PC-3 (cell line): Measurements from ENCODE around the gene PLXNB2.

Experiments
- EZH2 ChIP-seq: fragments of 300-600 bp; sonication (generic); IDR thresholded peaks from one replicate; pipeline ENCODE4 v1.6.1; 2017; ENCODE audit warnings: antibody characterized with exemption, mild to moderate bottlenecking, low read length; ENCODE audit not compliant: unreplicated experiment
- TF ChIP-seq, protein P1 (sequence below): fragments of 300-600 bp; sonication (generic); conservative IDR thresholded peaks from 2 replicates; pipeline ENCODE4 v1.5.1; 2017; ENCODE audit warnings: antibody characterized with exemption, low read depth, mild to moderate bottlenecking, low read length

DNA sequence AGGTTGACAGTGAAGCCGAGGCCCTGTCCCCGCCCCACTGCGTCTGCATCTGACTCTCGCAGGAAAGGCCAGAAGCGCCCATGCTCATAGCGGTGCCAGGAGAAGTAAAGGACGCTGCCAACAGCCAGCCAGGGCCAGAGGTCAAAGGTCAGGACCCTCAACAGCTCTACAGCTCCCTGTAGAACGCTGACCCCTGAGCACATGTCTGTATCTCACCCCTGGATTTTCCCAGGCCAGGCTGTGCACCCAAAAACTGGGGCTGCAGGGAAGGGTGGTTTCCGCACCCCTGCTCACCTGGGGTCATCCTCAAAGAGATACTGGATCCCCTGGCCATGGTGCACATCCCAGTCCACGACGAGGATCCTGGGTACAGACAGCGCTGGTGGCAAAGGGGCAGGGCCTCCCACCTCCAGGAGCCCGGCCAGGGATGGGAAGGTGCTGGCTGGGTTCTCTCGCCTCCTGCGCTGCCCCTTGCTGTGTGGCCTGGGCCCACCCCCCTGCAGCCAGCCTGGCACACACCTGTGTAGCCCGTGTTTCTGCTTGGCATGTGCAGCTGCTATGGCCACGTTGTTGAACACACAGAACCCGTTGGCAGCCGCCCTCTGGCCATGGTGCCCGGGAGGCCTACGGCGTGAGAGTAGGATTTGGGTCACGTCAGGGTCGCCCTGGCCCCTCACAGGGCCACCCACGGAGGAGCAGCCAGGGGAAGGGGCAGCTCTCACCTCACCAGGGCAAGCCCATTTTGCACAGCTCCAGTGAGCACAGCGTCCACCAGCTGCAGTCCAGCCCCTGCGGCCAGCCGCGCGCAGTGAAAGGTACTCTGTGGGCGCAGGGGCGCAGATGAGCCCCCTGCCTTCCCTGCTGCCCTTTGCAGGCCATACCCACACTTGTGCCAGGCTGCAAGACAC, 57.9 kb downstream of the PLXNB2 start:
- TF ChIP-seq, protein P1, sequence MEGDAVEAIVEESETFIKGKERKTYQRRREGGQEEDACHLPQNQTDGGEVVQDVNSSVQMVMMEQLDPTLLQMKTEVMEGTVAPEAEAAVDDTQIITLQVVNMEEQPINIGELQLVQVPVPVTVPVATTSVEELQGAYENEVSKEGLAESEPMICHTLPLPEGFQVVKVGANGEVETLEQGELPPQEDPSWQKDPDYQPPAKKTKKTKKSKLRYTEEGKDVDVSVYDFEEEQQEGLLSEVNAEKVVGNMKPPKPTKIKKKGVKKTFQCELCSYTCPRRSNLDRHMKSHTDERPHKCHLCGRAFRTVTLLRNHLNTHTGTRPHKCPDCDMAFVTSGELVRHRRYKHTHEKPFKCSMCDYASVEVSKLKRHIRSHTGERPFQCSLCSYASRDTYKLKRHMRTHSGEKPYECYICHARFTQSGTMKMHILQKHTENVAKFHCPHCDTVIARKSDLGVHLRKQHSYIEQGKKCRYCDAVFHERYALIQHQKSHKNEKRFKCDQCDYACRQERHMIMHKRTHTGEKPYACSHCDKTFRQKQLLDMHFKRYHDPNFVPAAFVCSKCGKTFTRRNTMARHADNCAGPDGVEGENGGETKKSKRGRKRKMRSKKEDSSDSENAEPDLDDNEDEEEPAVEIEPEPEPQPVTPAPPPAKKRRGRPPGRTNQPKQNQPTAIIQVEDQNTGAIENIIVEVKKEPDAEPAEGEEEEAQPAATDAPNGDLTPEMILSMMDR = no peak
- no peak for TF ChIP-seq EZH2
